ENCODE data around the gene LNX1. TPM values are rescaled to one million over a fixed set of nuclear protein-coding genes. Genes with fewer than 3 reads are reported as not detected.

Gene LNX1
- total and polyA plus RNA-seq, 12 donors, result 1.2 to 8.9 (median 3.7) TPM

DNA sequence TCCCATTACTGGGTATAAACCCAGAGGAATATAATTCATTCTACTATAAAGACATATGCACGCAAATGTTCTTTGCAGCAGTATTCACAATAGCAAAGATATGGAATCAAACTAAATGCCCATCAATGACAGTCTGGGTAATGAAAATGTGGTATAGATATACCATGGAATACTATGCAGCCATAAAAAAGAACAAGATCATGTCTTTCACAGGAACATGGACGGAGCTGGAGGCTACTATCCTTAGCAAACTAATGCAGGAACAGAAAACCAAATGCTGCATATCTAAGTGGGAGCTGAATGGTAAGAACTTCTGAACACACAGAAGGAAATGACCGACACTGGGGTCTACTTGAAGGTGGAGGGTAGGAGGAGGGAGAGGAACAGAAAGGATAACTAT lies 42.6 kb downstream of the LNX1 start:
- Histone ChIP-seq H3K4me3 (no peak overlapping the region), H3K36me3 (replicated peaks in 1 of 2) (no peaks in the 10 kb centered on the region), H3K27me3 (no peaks in the 10 kb centered on the region), H3K4me1 (replicated peaks in 1 of 2) (no peaks in the 10 kb centered on the region), H3K9me3 (replicated peaks in 1 of 3) (no peaks in the 10 kb centered on the region), H3K27ac (no peak overlapping the region)
- DNase-seq, result no peak
- TF ChIP-seq POLR2A (IDR thresholded peaks at IDR 0.05), result no peak
- TF ChIP-seq, protein P1, sequence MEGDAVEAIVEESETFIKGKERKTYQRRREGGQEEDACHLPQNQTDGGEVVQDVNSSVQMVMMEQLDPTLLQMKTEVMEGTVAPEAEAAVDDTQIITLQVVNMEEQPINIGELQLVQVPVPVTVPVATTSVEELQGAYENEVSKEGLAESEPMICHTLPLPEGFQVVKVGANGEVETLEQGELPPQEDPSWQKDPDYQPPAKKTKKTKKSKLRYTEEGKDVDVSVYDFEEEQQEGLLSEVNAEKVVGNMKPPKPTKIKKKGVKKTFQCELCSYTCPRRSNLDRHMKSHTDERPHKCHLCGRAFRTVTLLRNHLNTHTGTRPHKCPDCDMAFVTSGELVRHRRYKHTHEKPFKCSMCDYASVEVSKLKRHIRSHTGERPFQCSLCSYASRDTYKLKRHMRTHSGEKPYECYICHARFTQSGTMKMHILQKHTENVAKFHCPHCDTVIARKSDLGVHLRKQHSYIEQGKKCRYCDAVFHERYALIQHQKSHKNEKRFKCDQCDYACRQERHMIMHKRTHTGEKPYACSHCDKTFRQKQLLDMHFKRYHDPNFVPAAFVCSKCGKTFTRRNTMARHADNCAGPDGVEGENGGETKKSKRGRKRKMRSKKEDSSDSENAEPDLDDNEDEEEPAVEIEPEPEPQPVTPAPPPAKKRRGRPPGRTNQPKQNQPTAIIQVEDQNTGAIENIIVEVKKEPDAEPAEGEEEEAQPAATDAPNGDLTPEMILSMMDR (IDR thresholded peaks at IDR 0.05), result no peak
- intact Hi-C loops (cut with DNase I), result no loop called here
- WGBS, 4 donors, result 93 to 100% (median 97%) methylated on average over 3 of the region's 3 CpGs

DNA sequence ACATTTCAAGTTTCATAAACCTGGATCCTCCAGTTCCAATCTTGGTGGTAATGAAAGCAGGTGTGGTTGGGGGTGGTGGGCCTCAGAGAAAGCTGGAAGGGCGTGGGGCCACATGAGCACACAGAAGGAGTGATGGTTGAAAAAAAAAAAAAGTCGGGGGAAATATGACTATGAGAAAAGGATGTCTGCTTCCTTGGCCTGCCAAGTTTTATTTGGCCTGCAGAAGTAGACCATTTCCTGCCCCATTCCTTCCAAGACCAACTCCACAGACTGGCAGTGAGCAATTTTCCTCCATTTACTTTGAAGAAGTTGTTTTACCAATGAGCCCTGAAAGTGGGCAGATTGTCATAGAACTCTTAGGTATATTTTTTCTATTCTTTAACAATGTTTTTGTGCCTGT lies 43.3 kb downstream of the LNX1 start:
- Histone ChIP-seq H3K27ac (no peak overlapping the region), H3K4me3 (no peak overlapping the region), H3K27me3 (no peaks in the 10 kb centered on the region), H3K4me1 (replicated peaks in 1 of 2) (peaks cover 0 to 6% of the 10 kb centered on the region in 2 donors), H3K9me3 (replicated peaks in 1 of 3) (no peaks in the 10 kb centered on the region), H3K36me3 (replicated peaks in 1 of 2) (no peaks in the 10 kb centered on the region)
- TF ChIP-seq, protein P1 (IDR thresholded peaks at IDR 0.05), result no peak
- TF ChIP-seq POLR2A (IDR thresholded peaks at IDR 0.05), result no peak
- 52 to 68% (median 59%) methylated on average over 2 of the region's 2 CpGs for WGBS, 4 donors
- intact Hi-C loops (cut with DNase I), result no loop called here
- no peak for DNase-seq

DNA sequence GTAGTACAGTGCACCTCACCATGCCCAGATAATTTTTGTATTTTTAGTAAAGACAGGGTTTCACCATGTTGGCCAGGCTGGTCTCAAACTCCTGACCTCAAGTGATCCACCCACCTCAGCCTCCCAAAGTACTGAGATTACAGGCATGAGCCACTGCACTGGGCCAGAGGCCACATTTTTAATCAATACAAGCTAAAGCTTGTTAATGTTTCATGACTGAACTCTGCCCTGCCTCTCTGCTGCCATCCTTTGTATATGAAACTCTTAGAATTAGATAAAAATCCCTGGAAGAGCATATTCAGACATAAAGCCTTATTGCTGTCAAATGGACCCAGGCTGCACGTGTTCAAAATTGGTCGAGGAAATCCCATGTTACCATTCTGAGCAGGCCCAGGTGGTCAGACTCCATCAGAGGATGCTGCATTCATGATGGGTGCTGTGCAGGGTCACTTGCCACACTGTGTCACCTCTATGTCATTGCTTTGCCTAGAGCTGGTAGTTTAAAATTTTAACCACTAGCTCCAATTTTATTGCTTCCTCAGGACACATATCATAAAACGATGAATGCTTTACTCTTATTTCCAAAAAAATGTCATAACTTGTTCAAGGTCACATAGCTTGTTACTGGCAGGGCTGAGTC lies 45.2 kb downstream of the LNX1 start:
- H3K27ac ChIP-seq, result no peak overlapping the region
- H3K4me1 ChIP-seq (replicated peaks in 1 of 2), result peaks cover 15 to 25% of the 10 kb centered on the region in 2 donors
- TF ChIP-seq, protein P1 (IDR thresholded peaks at IDR 0.05), result no peak
- no peak for TF ChIP-seq POLR2A (IDR thresholded peaks at IDR 0.05)
- DNase-seq, result no peak
- H3K36me3 ChIP-seq (replicated peaks in 1 of 2), result no peaks in the 10 kb centered on the region
- intact Hi-C loops (cut with DNase I), result no loop called here
- H3K4me3 ChIP-seq, result no peak overlapping the region
- no peaks in the 10 kb centered on the region for H3K27me3 ChIP-seq
- WGBS, 4 donors, result 68 to 79% (median 76%) methylated on average over 3 of the region's 3 CpGs
- H3K9me3 ChIP-seq (replicated peaks in 1 of 3), result no peaks in the 10 kb centered on the region

DNA sequence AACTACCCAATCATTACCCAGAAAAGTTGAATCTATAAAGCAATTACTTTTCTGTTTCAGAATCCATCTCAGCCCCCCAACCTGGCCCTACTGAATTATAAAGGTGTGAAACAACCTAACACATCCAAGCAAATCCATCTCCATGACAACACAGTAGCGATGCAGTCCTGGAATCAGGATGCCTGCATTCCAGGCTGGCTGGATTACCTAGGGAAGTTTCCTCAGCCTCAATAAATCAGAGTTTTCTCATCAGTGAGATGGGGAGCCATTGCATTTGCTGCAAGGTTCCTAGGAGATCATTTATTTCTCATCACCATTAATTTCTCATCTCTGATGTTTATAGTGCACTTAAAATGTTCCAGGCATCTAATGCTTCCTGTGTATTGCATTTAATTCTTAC lies 46.0 kb downstream of the LNX1 start:
- Histone ChIP-seq H3K27me3 (no peaks in the 10 kb centered on the region), H3K4me1 (replicated peaks in 1 of 2) (peaks cover 23 to 31% of the 10 kb centered on the region in 2 donors), H3K9me3 (replicated peaks in 1 of 3) (no peaks in the 10 kb centered on the region), H3K36me3 (replicated peaks in 1 of 2) (no peaks in the 10 kb centered on the region), H3K4me3 (no peak overlapping the region), H3K27ac (no peak overlapping the region)
- no peak for DNase-seq
- 91 to 100% (median 96%) methylated on average over 1 of the region's 1 CpG for WGBS, 4 donors
- TF ChIP-seq, protein P1 (IDR thresholded peaks at IDR 0.05), result no peak
- TF ChIP-seq POLR2A (IDR thresholded peaks at IDR 0.05), result no peak
- intact Hi-C loops (cut with DNase I), result no loop called here
